Colonic mucosa (tissue), 4 donors: ENCODE data around the gene GDPD5. TPM values are rescaled to one million over a fixed set of nuclear protein-coding genes. Genes with fewer than 3 reads are reported as not detected.

Source experiments
- DNase-seq: peaks from one replicate; pipeline ENCODE4 v3.0.0-alpha.2; 2020
- H3K27ac ChIP-seq: fragments of 200-600 bp; one replicate; pipeline ENCODE4 v1.8.0; 2021
- H3K27me3 ChIP-seq: fragments of 200-600 bp; one replicate; pipeline ENCODE4 v1.8.0; 2021
- H3K36me3 ChIP-seq: fragments of 200-600 bp; one replicate; pipeline ENCODE4 v1.8.0; 2021
- H3K4me1 ChIP-seq: fragments of 200-600 bp; one replicate; pipeline ENCODE4 v1.8.0; 2021; ENCODE audit warnings: mild to moderate bottlenecking
- H3K4me3 ChIP-seq: fragments of 200-600 bp; one replicate; pipeline ENCODE4 v1.8.0; 2021
- H3K9ac ChIP-seq, 2 donors: one replicate each; pipeline ENCODE4 v1.7.0; 2013; ENCODE audit warnings: control low read depth in 2 of 2, low read depth in 2 of 2, low read length in 2 of 2
- H3K9me3 ChIP-seq: fragments of 200-600 bp; one replicate; pipeline ENCODE4 v1.8.0; 2021
- intact Hi-C: fragments of 100-400 bp; cut with DNase I; formaldehyde crosslinking; loops from one replicate; pipeline ENCODE4 v1.14.1; 2022
- total RNA-seq, 2 donors: library from RNA; stranded (reverse); fragmentation: NEBNext Ultra II Directional in 1 of 2; extraction: Animal tissue kit (Norgen Biotek cat#: 25700) in 1 of 2; gene quantifications; one replicate each; pipeline ENCODE4 v1.2.1, GENCODE V29; 2021
- TF ChIP-seq, protein P1 (sequence below): fragments of 200-600 bp; IDR thresholded peaks from one replicate; pipeline ENCODE4 v1.8.0; 2022; ENCODE audit warnings: antibody characterized with exemption, mild to moderate bottlenecking
- donor health status: healthy.
- donor health status: DM: no; HTN: no; CAD: no.
- donor health status: DM: no; HTN: no; CAD: no.

Gene GDPD5
- total RNA-seq, 2 donors from 2014 or later: 2.6 to 4.1 TPM

DNA sequence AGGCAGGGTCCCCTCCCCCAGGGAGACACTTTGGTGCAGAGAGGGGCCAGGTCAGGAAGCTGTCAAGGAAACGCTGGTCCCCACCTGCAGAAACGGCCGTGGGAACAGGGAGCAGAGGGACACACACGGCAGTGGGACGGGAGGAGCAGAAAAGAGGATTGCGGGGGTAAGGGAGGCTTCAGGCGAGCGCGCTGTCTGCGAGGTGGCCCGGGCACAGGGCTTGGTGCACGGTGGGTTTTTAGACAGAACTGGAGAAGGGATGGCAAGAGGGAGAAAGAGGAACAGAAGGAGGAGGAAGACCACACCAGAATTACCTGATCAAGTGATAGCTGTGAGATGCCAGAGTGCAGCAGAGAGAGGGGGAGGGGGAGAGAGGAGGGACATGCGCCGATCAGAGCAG is 86.7 kb downstream of the GDPD5 start:
- Histone ChIP-seq H3K27me3 (no peaks in the 10 kb centered on the region), H3K4me3 (no peak overlapping the region), H3K36me3 (no peaks in the 10 kb centered on the region), H3K27ac (no peak overlapping the region), H3K9ac (no peak overlapping the region), H3K4me1 (no peaks in the 10 kb centered on the region), H3K9me3 (no peaks in the 10 kb centered on the region)
- no peak for DNase-seq
- TF ChIP-seq, protein P1, sequence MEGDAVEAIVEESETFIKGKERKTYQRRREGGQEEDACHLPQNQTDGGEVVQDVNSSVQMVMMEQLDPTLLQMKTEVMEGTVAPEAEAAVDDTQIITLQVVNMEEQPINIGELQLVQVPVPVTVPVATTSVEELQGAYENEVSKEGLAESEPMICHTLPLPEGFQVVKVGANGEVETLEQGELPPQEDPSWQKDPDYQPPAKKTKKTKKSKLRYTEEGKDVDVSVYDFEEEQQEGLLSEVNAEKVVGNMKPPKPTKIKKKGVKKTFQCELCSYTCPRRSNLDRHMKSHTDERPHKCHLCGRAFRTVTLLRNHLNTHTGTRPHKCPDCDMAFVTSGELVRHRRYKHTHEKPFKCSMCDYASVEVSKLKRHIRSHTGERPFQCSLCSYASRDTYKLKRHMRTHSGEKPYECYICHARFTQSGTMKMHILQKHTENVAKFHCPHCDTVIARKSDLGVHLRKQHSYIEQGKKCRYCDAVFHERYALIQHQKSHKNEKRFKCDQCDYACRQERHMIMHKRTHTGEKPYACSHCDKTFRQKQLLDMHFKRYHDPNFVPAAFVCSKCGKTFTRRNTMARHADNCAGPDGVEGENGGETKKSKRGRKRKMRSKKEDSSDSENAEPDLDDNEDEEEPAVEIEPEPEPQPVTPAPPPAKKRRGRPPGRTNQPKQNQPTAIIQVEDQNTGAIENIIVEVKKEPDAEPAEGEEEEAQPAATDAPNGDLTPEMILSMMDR: no peak
- intact Hi-C loops: no loop called here

DNA sequence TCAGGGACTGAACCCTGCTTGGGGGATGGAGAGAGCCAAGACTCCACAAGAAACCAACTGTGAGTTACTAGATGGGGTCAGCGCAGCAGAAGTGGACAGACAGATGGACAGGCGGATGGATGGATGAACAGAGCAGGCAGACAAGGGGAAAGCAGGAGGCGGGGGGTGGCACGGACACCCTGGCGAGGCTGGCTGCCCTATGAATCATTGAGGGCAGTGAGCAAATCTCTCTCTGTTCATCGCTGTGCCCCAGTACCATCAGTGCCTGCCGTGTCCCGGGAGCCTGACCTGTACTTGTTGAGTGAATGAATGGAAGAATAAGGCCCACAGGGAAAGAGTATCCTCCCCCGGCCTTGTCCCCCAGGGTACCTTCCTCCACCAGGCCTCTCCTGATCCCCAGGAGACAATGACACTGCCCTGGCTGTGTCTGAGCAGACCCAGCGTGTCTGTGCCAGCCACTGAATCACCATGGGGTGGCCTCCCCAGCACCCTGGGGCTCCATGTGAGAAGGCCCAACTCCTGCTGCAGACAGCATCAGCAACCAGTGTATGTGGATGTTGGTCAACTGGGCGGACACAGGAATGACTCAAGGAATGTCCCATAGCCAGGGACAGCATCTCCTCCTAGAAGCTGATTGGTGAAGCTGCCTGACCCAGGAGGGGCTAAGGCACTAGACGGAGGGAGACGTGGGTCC is 87.6 kb downstream of the GDPD5 start:
- no peak overlapping the region for H3K9ac ChIP-seq
- intact Hi-C loops: no loop called here

DNA sequence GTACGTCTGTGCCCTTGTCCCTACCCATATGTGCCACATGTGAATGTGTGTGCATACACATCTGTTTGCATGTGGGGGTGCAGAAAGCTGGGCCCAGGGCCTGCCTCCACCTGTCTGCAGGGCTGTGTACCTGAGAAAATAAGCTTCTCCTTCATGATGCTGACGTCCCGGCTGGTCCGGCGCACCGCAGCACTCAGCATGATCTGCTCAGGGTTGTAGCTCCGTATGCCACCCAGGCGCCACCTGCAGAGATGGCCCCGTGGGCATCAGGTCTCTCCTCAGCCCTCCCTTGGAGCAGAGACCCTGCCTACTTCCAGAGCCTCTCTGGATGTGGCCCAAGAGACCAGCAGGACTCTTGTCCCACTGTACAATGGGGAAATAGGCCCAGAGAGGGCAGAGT is 88.9 kb downstream of the GDPD5 start:
- DNase-seq: no peak
- no peak overlapping the region for H3K27ac ChIP-seq
- TF ChIP-seq, protein P1: no peak
- H3K36me3 ChIP-seq: no peaks in the 10 kb centered on the region
- no peak overlapping the region for H3K9ac ChIP-seq
- no peaks in the 10 kb centered on the region for H3K4me1 ChIP-seq
- peaks cover 16% of the 10 kb centered on the region for H3K27me3 ChIP-seq
- intact Hi-C loops: no loop called here
- H3K9me3 ChIP-seq: no peaks in the 10 kb centered on the region
- H3K4me3 ChIP-seq: no peak overlapping the region

More for the DNA sequence above, 87.6 kb downstream of the GDPD5 start:
- TF ChIP-seq, protein P1: no peak
- Histone ChIP-seq H3K4me3 (no peak overlapping the region), H3K9me3 (no peaks in the 10 kb centered on the region), H3K27me3 (peaks cover 3% of the 10 kb centered on the region), H3K36me3 (no peaks in the 10 kb centered on the region), H3K27ac (no peak overlapping the region), H3K4me1 (no peaks in the 10 kb centered on the region)
- no peak for DNase-seq

DNA sequence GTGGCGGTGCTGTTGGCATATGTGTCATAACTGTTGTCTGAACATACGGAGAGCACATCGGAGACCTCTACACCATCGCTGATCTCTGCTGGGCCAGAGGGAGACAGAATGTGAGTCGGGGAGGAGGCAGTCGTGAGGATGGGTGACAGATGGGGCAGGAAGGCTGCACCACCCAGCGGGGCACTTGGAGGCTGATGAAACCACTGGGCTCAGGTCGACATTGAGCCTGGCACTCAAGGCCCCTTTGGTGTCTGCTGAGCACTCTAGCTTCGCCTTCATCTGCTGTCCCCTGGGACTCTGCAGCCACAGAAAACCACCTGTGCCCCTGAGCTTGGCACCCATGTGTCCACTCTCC is 90.2 kb downstream of the GDPD5 start:
- TF ChIP-seq, protein P1: no peak
- no peak overlapping the region for H3K4me3 ChIP-seq
- peaks cover 28% of the 10 kb centered on the region for H3K27me3 ChIP-seq
- H3K4me1 ChIP-seq: peaks cover 9% of the 10 kb centered on the region
- no peak overlapping the region for H3K27ac ChIP-seq
- no peak overlapping the region for H3K9ac ChIP-seq
- no peaks in the 10 kb centered on the region for H3K9me3 ChIP-seq
- DNase-seq: no peak
- no peaks in the 10 kb centered on the region for H3K36me3 ChIP-seq
- intact Hi-C loops: no loop called here

DNA sequence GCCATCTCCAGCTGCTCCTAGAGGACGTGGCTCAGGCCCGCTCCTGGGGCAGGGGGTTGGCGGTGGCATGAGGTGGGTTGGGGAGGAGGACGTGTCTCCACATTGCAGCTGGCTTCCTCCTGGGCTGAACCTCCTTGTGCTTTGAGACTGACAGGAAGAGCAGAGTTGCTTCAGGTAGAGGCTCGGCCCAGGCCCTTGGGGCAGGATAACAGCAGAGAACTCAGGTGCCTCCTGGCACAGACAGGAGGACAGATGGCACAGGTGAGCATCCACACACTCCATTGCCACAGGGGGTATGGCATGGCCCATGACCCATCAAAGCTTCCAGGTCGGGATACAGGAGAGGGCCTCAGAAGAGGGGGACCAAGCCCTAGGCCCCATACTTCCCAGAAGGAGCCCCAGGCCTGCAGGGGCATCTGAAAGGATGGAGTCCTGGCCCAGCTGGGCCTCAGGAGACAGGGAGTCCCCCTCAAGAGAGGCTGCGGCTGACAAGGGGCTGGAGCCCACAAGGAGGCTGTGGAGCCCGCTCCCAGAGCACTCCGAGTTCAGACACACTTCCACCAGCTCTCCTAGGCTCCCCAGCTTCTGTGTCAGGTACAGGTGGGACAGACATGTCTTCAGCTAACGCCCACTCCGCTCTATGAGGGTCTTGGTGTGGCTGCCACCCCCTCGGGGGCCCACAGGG is 90.7 kb downstream of the GDPD5 start:
- Histone ChIP-seq H3K36me3 (no peaks in the 10 kb centered on the region), H3K27ac (no peak overlapping the region), H3K27me3 (peaks cover 30% of the 10 kb centered on the region), H3K9ac (no peak overlapping the region), H3K4me1 (peaks cover 10% of the 10 kb centered on the region), H3K9me3 (no peaks in the 10 kb centered on the region), H3K4me3 (no peak overlapping the region)
- intact Hi-C loops: no loop called here
- TF ChIP-seq, protein P1: no peak
- DNase-seq: no peak
